ENCODE results near the gene KRTAP25-1.

KRTAP25-1 gene, protein sequence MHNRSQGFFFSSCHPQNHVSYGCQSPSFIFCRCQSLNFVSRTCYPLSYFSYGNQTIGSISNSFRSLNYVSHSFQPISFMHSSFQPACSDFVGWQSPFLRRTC

DNA sequence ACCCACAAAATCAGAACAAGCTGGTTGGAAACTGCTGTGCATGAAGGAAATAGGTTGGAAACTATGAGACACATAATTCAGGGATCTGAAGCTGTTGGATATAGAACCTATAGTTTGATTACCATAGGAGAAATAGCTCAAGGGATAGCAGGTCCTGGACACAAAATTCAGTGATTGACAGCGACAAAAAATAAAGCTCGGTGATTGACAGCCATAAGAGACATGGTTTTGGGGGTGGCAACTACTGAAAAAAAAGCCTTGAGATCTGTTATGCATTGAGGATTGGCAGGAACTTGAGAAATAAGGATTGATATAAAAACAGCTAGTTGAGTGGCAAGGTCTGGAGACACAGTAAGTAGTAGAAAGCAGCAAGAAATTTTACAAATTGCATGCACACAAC is at the start of gene KRTAP25-1:
Gene KRTAP25-1 (minus strand): TSS at position 300 of the 400 bp plus-strand sequence. CDS start 24 bp downstream, at position 276.
- DNase-seq, result no peak

DNA sequence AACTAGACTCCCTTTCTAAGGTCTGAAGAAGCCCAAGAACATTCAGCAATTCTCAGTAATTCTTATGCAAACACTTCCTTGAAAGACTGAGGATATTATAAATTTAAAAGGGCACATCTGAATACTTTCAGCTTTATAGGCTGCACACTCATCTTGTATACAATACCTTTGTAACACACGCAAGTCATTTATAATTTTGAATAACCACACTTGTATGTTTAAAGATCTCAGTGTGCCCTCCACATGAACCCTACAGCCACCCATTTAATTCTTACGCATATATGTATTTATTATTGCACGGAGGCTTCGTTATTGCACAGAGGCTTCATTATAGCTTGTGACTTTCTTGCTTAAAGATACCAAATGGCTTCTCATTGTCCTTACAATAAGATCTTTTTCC is 49.4 kb upstream of the KRTAP25-1 start:
- no peak for DNase-seq

DNA sequence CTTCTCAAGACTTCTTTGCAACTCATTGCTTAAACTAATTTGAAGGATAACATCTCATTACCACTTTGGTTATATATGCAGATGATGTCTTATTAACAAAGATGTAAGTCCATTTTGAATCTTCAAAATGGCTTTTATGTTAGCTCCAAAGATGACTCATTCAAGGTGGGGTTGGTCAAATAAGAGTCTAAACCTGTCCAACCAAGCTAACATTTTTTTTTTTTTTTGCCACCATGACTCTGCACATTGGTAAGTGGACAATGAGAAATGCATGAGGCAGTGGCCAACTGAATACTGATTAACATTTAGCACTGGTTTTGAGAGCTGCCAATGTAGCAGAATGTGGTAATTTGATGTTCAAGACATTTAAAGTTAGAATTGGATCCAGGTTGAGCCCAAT is 48.5 kb upstream of the KRTAP25-1 start:
- no peak for DNase-seq

DNA sequence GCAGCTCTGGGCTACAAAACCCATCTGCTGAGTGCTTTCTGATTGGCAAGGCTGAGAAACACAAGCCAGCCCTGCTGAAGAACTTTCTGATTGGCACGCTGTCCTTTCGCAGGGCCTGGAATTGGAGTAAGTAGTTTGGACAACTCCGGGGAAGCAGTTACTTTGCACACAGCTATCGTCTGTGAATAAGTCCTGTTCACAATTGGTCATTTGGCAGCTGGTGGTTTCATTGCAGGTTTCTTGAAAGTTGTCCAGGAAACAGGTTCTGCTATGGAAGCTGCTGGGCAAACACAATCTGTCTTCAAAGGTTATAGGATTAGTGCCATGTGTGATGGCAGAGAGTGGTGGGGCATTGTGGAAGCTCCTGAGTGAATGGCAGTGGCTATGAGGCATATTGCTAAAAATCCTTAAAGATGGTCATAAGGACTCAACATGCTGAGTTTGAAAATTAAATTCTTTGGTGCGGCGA is 48.0 kb upstream of the KRTAP25-1 start, which contains the start of gene KRTAP27-1:
Gene KRTAP27-1 (minus strand): TSS at position 419 of the 469 bp plus-strand sequence. CDS start 26 bp downstream, at position 393.
- peak in 1 of 2 experiments; percentile 13 for DNase-seq

DNA sequence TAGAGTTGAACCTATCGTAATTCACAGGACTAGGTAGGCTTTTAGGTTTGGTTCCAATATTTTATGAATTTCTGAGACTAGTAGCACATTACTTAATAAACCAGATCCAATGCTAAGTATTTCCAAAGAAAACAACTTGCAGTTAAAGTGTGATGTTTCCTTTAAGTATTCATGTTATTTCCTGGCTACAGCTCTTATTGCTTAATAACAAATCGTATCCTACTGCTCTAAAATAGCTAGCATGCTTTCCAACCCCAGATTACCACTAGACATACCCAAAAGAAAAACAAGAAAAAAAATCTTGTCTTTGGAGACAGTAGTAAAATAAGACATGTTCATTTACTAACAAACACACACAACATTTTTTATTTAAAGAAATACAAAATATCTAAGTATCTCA is 47.3 kb upstream of the KRTAP25-1 start:
- DNase-seq, result no peak

DNA sequence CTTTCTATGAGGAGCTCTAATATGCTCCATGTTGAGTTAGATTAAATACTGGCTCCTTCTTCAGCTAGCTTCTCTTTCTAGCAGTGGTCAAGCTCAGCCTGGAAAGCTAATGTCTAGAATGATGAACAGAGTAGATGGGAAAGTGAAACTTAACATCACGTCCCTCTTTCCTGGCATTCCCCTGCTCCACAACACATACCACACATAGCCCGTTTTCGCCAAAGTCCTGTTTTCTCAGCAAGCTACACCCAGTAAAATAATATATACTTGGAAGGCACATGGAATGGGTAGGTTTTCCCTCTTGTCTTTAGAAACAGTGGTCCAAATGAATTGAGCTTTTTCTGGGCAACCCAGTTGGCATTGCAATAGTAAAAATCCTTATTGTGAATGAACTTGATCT is 44.4 kb upstream of the KRTAP25-1 start:
- no peak for DNase-seq

DNA sequence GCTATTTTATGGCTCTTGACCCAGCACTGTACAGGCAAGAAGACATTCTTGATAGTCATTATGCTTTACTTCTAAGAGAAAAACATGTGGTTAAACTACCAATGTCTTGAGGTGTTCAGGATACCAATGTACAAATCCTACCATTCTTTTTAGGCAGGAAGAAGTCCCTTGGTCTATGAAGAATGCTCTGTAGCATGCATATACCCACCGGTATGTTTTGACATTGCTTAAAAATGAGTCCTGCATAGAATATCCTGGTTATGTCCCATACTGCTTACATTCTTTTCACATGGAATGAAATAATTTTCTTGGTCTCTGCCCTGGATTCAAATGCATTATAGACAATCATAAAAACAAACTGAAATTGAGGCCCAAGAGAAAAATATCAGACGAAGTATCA is 43.4 kb upstream of the KRTAP25-1 start:
- no peak for DNase-seq

DNA sequence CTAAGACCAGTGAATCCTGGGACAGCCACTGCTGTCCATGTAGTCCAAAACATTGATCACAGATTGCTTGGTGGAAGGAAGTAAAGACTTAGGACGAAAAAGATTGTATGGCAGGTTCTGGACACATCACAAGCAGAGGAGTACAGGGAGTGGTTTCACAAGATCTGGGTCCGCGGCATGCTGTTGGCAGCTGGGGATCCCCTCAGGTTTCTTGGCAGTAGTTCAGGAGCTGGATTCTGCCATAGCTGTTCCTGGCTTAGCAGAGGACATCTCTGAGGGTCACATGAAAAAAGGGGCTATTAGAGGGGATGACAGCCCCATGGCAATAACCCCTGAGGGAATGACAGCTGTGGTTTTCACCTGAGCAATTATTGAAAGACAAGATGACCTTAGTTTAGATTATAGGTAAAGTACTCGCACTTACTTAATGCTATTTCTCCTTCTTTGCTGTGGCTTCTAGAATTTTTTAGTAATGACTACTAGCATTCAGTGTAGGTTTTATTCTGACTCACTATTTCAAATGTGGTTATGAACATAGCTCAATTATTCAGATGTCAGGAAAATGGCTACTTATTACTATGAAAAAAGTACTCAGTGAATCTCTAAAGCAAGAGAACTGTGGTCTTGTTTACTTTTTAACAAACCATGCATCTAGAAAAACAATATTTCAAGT is 40.0 kb upstream of the KRTAP25-1 start:
- DNase-seq, result no peak

DNA sequence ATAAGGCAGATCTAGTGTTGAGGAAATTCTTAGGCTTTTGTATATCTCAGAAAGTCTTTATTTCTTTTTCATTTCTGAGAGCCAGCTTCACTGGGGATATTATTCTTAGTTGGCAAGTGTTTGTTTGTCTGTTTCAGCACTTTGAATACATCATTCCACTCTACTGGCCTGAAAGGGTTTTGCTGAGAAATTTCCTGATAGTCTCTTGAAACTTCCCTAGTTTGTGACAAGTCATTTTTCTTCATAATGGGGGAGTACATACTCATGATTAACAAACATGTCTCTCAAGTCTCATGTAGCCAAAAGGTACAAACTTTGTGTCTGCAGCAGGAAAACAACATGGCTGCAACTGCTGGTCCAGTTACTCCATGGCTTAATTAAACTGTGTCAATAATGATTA is 37.1 kb upstream of the KRTAP25-1 start:
- no peak for DNase-seq

DNA sequence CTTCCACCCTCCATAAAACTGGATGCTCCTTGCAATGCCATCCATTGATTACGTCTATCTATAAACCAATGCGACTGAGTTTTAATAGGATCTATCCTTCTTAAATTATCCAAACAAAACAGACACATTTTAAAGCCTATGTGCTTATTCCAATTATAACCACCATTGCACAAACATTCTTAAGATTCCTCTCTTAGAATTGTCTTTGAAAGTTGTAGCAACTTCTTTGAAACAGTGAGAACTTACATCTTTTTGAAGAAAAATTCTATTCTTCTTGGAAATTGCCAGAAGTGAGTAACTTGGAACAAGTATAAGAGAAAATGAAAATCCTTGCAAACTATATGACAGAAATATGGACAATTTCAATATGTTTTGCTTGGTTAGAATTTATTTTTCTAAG is 30.9 kb upstream of the KRTAP25-1 start, which contains the start of gene KRTAP26-1:
Gene KRTAP26-1 (minus strand): TSS at position 101 of the 400 bp plus-strand sequence. CDS start 280 bp downstream, outside the sequence.
- no peak for DNase-seq

DNA sequence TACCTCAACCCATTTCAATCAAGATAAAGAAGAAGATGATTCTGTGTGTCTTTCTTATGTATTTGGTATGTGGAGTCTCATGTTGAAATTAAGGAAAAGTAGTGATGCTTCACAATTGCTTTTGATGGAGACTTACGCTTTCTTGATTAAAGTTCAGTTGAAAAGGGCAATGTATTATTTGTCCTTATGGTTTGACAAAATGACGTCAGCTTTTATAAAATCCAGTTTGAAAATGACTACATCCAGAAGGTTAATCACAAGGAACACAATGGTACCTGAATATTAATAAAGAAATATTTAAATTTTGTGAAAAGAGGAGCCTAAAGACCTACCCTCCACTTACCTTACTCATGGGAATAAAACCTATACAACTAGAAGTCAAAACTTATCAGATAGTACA is 26.4 kb upstream of the KRTAP25-1 start:
- DNase-seq, result no peak

DNA sequence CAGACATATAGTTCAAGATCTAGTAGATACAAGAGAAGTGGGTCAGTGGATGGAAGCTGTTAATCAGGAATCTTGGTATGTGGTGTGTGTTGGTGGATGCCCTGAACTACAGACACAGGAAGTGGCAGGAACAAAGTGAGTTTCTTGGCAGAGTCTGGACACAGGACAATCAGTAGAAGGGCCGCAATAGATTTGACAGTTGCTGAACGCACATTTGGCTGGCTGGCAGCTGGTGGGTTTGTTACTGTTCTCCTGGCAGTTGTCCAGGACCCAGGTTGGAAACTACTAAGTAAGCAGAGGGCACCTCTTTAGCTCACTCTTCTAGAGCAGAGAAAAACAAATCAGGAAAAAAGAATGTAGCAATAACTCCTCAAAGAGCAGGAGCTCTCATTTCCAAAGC is 17.6 kb upstream of the KRTAP25-1 start:
- DNase-seq, result peak; percentile 62 to 79

DNA sequence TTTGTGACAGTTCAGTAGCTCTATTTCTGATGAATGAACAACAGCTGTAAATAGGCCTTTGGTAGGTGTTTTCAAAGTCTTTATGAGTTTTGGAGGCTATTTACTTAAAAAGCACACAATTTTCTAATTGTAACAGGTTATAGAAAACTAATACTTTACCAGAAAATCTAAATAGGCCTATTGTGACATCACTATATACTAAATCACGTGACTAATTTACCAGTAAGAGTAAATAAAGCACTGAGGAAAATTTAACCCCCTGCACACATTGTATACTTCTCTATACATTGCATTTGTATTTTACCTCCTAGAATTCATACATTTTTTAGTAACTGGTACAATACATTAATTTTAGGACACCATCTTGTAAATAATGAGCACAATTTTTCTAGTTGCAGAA is 15.8 kb upstream of the KRTAP25-1 start:
- DNase-seq, result no peak

DNA sequence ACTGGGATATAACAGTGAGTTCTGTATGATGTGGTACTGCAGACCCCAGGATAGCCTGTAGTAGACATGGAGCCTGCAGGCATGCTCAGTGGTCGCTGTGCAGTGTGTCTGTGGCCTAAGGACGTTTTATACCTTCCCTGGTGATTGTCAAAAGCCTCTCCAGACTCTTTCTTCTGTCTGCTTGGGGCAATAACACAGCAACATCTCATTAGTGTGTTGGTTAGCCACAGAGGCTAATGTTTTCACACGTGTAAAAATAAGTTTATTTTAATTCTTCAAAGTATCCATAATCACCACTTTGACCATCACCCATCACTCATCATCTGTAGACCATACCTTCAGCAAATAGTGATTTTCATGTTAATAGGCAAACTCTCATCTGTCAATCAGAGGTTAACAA is 6.5 kb downstream of the KRTAP25-1 start, which contains the start of gene KRTAP24-1:
Gene KRTAP24-1 (minus strand): TSS at position 101 of the 400 bp plus-strand sequence. CDS start 18 bp downstream, at position 83.
- DNase-seq, result no peak

DNA sequence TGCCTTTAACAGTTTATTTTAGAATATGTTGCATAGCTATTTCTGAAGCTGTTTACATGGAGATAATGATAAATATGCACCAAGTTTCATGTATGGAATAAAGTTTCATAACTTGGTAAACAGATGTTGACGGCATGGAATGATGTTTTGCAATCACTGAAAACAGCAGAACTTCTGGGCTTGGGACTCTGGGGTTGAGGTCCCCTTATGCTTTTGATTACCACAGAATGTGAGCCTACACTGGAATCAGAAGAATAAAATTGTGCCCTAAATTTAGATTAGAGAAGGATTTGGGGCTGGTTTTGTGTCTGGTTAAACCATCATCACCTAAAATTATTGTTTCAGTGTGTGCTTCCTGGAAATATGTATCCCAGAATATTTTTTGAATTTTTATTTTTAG is 17.7 kb downstream of the KRTAP25-1 start:
- DNase-seq, result no peak

DNA sequence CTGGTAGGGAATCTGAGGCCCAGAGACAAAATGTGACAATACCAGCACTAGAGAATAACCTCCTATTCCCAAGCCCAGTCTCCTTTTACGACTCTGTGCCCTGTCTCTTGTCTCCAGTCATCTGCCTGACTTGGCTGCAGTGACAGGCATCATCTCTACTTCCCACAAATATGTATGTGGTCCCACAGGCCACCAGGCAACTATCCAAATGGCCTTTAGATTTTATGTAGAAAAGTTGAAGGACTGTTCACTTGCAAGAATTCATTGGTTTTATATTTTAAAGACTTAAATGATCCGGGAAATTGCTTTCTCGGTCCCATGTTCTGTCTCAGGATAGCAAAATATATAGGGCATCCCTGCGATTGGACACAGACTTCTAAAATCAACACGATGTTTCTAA is 18.2 kb downstream of the KRTAP25-1 start:
- DNase-seq, result no peak

DNA sequence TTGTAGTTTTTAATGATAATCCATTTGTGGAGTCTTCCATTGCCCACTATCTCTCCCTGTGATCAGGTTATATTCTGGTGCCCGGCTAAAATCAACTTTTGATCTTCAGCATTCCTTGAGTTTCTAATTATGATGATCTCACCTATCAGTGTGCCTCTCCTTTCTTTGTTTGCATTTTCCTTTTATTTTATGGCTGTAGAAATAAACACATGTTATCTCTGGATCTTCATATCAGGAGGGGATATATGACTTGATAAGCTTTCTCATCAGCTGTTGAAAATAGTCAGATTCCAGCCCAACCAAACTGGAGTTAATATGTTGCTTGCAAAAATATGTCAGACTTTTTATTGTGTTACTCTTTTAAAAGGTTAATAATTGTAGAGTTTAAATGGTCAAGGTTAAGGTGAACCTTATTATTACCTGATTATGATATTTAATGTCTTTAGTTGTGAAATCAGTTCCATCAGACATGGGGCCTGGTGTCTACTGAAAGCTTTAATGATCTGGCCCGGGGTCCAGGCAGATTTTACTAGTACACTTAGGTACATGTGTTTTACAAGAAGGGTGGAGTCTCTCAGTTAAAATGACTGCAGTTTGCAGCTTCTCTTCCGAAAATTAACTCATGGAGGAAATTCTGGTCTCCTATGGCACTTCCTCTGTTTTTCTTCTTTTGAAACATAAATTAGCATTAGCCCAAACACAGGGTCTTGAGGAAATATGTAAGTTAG is 19.3 kb downstream of the KRTAP25-1 start:
- DNase-seq, result no peak

DNA sequence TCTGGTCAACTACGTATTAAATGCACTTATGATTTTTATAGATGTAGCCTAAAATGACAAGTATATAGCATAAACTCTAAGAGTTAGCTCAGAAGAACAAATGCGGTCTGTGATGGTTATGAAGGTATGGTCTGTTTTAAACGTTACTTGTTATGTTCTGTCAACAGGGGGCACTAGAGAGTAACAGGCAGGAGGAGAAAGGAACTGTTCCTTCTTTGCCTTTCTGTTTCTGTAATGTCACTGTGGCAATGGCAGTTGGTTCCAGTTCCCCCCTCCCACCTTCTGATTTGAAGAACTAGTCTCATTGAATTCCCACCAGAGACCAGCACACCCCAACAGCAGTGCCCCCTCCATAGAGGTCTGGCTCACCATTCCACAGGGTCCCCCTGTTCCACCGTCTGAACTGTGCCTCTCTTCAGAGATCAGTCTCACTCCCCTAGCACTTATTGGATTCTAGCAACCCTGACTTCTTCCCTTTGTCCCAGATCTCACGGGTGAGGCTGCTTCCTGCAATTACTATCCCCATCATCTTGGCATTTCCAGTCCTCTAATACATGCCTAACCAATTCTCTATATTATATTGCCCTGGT is 20.6 kb downstream of the KRTAP25-1 start:
- DNase-seq, result peak in 1 of 2 experiments; percentile 61

DNA sequence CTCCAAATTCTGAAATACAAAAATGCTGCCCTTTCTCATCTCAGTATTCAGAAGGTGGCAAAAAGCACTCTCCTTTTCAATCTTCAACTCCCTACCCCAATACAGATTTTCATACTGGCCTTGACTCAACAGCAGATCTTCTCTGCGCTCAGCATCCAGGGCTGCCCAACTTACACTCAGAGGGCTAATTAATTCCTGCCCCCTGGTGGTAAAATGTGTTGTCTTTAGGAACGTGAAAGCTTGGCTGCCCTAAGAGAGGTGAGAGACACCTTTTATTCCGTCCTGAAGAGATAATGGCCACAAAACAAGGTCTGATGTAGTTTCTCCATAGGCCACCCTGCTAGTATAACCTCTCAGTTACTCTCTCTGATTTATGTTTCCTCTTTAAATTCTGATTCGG is 31.5 kb downstream of the KRTAP25-1 start:
- peak; percentile 7 to 62 for DNase-seq

DNA sequence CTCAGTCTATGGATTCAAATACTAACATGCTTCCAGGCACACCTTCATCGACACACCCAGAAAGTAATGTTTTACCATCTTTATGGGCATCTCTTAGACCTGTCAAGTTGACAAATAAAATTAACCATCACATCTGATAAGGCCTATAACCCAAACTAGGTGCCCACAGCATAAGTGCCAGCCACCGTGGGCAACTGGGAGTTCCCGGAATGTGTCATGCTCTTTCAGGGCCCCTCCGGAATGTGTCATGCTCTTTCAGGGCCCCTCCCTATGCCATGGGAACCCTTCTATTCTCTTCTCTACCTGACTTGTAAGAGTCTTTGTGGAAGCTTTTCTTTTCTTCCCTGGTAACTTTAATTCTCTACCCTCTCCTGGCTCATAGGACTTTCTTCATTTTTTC is 33.2 kb downstream of the KRTAP25-1 start:
- no peak for DNase-seq

DNA sequence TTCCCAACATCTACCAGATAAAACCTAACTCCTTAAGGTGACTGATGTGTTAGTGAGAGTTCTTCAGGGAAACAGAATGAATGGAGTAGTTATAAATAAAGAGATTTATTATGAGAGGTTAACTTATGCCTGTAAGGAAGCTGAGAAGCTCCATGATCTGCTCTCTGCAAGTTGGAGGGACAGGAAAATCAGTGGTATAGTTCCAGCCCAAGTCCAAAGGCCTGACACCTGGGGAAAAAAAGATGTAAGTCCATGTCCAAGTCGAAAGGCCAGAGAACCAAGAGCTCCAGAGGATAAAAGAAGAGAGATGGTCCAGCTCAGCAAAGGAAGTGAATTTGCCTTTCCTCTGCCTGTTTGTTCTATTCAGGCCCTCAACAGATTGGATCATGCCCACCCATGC is 33.6 kb downstream of the KRTAP25-1 start:
- DNase-seq, result no peak

DNA sequence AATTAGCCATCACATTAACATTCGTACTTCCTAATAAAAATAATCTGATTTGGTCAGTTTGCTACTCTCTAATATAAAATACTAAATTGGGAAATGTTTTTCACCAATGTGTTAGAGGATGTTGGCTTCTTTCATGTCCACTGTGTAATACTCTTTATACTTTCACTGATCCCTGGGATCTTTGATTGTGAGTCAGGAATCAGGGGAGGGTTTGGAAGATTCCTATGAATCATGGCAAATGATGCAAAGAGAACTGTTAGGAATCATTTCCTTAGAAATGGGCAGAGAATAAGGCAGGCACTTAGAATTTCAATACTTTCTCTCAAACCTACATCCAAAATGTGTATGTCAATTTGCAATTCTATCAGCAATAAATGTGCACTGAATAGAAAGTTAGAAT is 37.5 kb downstream of the KRTAP25-1 start:
- no peak for DNase-seq

DNA sequence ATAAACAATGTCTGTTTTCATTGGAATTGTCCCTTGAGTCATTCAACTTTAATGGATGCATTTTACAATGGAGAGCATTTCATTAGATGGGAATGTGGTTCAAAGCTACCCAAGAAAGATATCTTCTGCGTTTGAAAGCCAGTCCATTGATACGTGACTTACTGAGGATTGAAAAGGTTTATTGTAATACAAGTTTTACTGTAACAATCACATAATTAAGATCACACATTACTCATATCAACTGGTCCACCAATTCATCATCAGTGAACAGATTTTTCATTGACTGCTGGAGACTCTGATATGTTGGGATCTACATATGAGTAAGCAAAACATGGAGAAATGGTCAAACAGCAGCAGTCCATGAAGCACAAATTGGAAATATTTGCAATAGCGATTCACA is 39.4 kb downstream of the KRTAP25-1 start:
- DNase-seq, result no peak
